H1 (cell line): ENCODE measurements around the gene TLCD3B. TPM values are rescaled to one million over a fixed set of nuclear protein-coding genes. Genes with fewer than 3 reads are reported as not detected.

Source experiments
- CTCF ChIA-PET: fragments of 300-600 bp; sonication (Branson Sonifier 250); formaldehyde crosslinking; loops from one replicate; lab custom pipeline; 2021; ENCODE audit not compliant: partially characterized antibody; lab: Charles Lee
- POLR2A ChIA-PET: fragments of 300-600 bp; sonication (Branson Sonifier 250); formaldehyde crosslinking; loops from one replicate; lab custom pipeline; 2021; ENCODE audit warnings: inconsistent platforms; ENCODE audit not compliant: partially characterized antibody; lab: Charles Lee
- DNase-seq, 2 experiments: peaks; one replicate each; pipeline versions ENCODE4 v3.0.0 to v3.0.0-alpha.2; 2010 to 2022; ENCODE audit warnings: low spot score in 2 of 2, low read depth in 1 of 2, mixed read lengths in 1 of 2
- FAIRE-seq: peaks from 2 replicates; lab custom pipeline; 2011; peaks lifted over from hg19 to GRCh38; lab: Jason Lieb, UNC
- H2AFZ ChIP-seq: 2 replicates; pipeline ENCODE4 v1.8.1; 2012; ENCODE audit warnings: low read length, inconsistent platforms
- H2AK5ac ChIP-seq: 2 replicates; pipeline ENCODE4 v1.6.1; 2013; ENCODE audit warnings: low read depth, low read length
- H2BK120ac ChIP-seq: replicated peaks from 2 replicates; pipeline ENCODE3; 2013; ENCODE audit warnings: low read depth, low read length, inconsistent platforms
- H2BK12ac ChIP-seq: 2 replicates; pipeline ENCODE4 v1.6.1; 2013; ENCODE audit warnings: low read depth, low read length
- H2BK15ac ChIP-seq: 2 replicates; pipeline ENCODE4 v1.6.1; 2013; ENCODE audit warnings: low read length
- H2BK20ac ChIP-seq: 2 replicates; pipeline ENCODE4 v1.6.1; 2013; ENCODE audit warnings: low read length
- H2BK5ac ChIP-seq: 2 replicates; pipeline ENCODE4 v1.6.1; 2013; ENCODE audit warnings: low read depth, low read length
- H3K14ac ChIP-seq: 2 replicates; pipeline ENCODE4 v1.6.1; 2013; ENCODE audit warnings: inconsistent platforms; ENCODE audit not compliant: insufficient read length
- H3K18ac ChIP-seq: 2 replicates; pipeline ENCODE4 v1.6.1; 2013; ENCODE audit warnings: low read length; ENCODE audit errors: extremely low read depth
- H3K23ac ChIP-seq: 2 replicates; pipeline ENCODE4 v1.6.1; 2013; ENCODE audit warnings: inconsistent platforms; ENCODE audit not compliant: insufficient read length
- H3K23me2 ChIP-seq: 2 replicates; pipeline ENCODE4 v1.6.1; 2013; ENCODE audit warnings: low read depth, low read length
- H3K27ac ChIP-seq: 2 replicates; pipeline ENCODE4 v1.6.1; 2011; ENCODE audit warnings: low read depth, low read length, inconsistent platforms
- H3K27me3 ChIP-seq, 4 experiments: replicated peaks in 1 of 4; 1 replicate in 1 of 4; 2 replicates in 3 of 4; pipeline versions ENCODE4 v1.6.1 to v1.8.1; 2011 to 2013; ENCODE audit warnings: low read length in 3 of 4, mild to moderate bottlenecking in 3 of 4, inconsistent platforms in 2 of 4, mixed read lengths in 2 of 4, moderate library complexity in 1 of 4; ENCODE audit not compliant: control insufficient read depth in 3 of 4, insufficient read depth in 3 of 4; ENCODE audit errors: extremely low read depth in 1 of 4
- H3K36me3 ChIP-seq, 4 experiments: 2 replicates each; pipeline versions ENCODE4 v1.6.1 to v1.8.1; 2011 to 2013; ENCODE audit warnings: mild to moderate bottlenecking in 4 of 4, low read length in 3 of 4, moderate library complexity in 2 of 4, control low read depth in 1 of 4, inconsistent platforms in 1 of 4; ENCODE audit not compliant: insufficient read depth in 4 of 4, control insufficient read depth in 2 of 4
- H3K4ac ChIP-seq: replicated peaks from 2 replicates; pipeline ENCODE3; 2013; ENCODE audit warnings: low read length, low read depth, mixed read lengths, inconsistent platforms; ENCODE audit not compliant: insufficient read length
- H3K4me1 ChIP-seq, 4 experiments: replicated peaks in 1 of 4; 1 replicate in 1 of 4; 2 replicates in 3 of 4; pipeline versions ENCODE4 v1.6.1 to v1.8.1; 2011 to 2013; ENCODE audit warnings: low read length in 3 of 4, inconsistent platforms in 2 of 4, mixed read lengths in 1 of 4; ENCODE audit not compliant: insufficient read depth in 4 of 4, control insufficient read depth in 3 of 4
- H3K4me2 ChIP-seq, 2 experiments: 2 replicates each; pipeline versions ENCODE4 v1.6.1 to v1.8.1; 2011 to 2013; ENCODE audit warnings: low read depth in 2 of 2, low read length in 2 of 2, control low read depth in 1 of 2, inconsistent platforms in 1 of 2, mild to moderate bottlenecking in 1 of 2; ENCODE audit not compliant: insufficient read depth in 1 of 2
- H3K4me3 ChIP-seq, 4 experiments: fragments of 200-600, 300-600 bp in 1 of 4; sonication (generic), shearing (Covaris generic), sonication (Bioruptor Twin) in 1 of 4; 2 replicates each; pipeline versions ENCODE4 v1.5.1 to v1.8.1; 2011 to 2016; ENCODE audit warnings: low read length in 4 of 4, low read depth in 3 of 4, control low read depth in 2 of 4, inconsistent platforms in 2 of 4, mild to moderate bottlenecking in 2 of 4, mixed read lengths in 1 of 4, moderate library complexity in 1 of 4; ENCODE audit not compliant: insufficient read depth in 2 of 4; ENCODE audit errors: extremely low read depth in 1 of 4
- H3K56ac ChIP-seq: replicated peaks from 2 replicates; pipeline ENCODE3; 2013; ENCODE audit warnings: low read depth, mild to moderate bottlenecking, mixed read lengths, low read length, inconsistent platforms; ENCODE audit not compliant: insufficient read length
- H3K79me1 ChIP-seq: 2 replicates; pipeline ENCODE4 v1.6.1; 2013; ENCODE audit warnings: low read depth, low read length, control low read depth
- H3K79me2 ChIP-seq, 2 experiments: 2 replicates each; pipeline versions ENCODE4 v1.6.1 to v1.8.1; 2012 to 2013; ENCODE audit warnings: low read length in 2 of 2, mild to moderate bottlenecking in 2 of 2, inconsistent platforms in 1 of 2; ENCODE audit not compliant: insufficient read depth in 2 of 2, control insufficient read depth in 1 of 2
- H3K9ac ChIP-seq, 4 experiments: replicated peaks in 1 of 4; 1 replicate in 1 of 4; 2 replicates in 3 of 4; pipeline versions ENCODE4 v1.6.1 to v1.8.1; 2011 to 2013; ENCODE audit warnings: low read depth in 3 of 4, low read length in 3 of 4, control low read depth in 2 of 4, mild to moderate bottlenecking in 2 of 4, moderate library complexity in 2 of 4, inconsistent platforms in 1 of 4; ENCODE audit errors: extremely low read depth in 1 of 4
- H3K9me3 ChIP-seq, 2 experiments: 2 replicates each; pipeline versions ENCODE4 v1.6.1 to v1.8.1; 2012 to 2013; ENCODE audit warnings: mild to moderate bottlenecking in 2 of 2, moderate library complexity in 2 of 2, control low read depth in 1 of 2, inconsistent platforms in 1 of 2, low read depth in 1 of 2, low read length in 1 of 2, mixed read lengths in 1 of 2; ENCODE audit not compliant: insufficient read depth in 2 of 2
- H4K20me1 ChIP-seq, 2 experiments: replicated peaks in 1 of 2; 2 replicates each; pipeline versions ENCODE3 to v1.8.1; 2011 to 2013; ENCODE audit warnings: inconsistent platforms in 2 of 2, low read length in 2 of 2, mild to moderate bottlenecking in 1 of 2; ENCODE audit not compliant: insufficient read depth in 2 of 2, control insufficient read depth in 1 of 2
- H4K5ac ChIP-seq: 2 replicates; pipeline ENCODE4 v1.6.1; 2013; ENCODE audit warnings: low read length, low read depth, mixed read lengths, inconsistent platforms; ENCODE audit not compliant: insufficient read length
- H4K8ac ChIP-seq: 2 replicates; pipeline ENCODE4 v1.8.0; 2013; ENCODE audit warnings: mild to moderate bottlenecking, moderate library complexity, low read length, inconsistent platforms; ENCODE audit not compliant: insufficient read depth; ENCODE audit errors: extremely low read depth
- H4K91ac ChIP-seq: replicated peaks from 2 replicates; pipeline ENCODE3; 2013; ENCODE audit warnings: low read length, mixed read lengths, inconsistent platforms; ENCODE audit not compliant: insufficient read length
- CEBPB ChIP-seq: IDR thresholded peaks from 2 replicates; pipeline ENCODE4 v1.6.1; 2012; ENCODE audit warnings: low read depth, low read length
- CHD2 ChIP-seq: IDR thresholded peaks from 2 replicates; pipeline ENCODE4 v1.6.1; 2012; ENCODE audit warnings: low read length, improper control_type of control experiment
- EZH2 ChIP-seq: fragments of 200-600 bp; sonication (generic); IDR thresholded peaks from 2 replicates; pipeline ENCODE4 v1.7.1; 2012; ENCODE audit warnings: low read depth, mild to moderate bottlenecking, moderate library complexity, low read length, inconsistent platforms; ENCODE audit not compliant: severe bottlenecking
- POLR2A ChIP-seq, 2 experiments: IDR thresholded peaks; 1 replicate in 1 of 2; 2 replicates in 1 of 2; pipeline ENCODE4 v1.6.1; 2011; ENCODE audit warnings: low read depth in 2 of 2, low read length in 2 of 2, mild to moderate bottlenecking in 2 of 2; ENCODE audit errors: control extremely low read depth in 1 of 2
- RNF2 ChIP-seq: fragments of 200-900, 300-1000 bp; sonication (generic); IDR thresholded peaks from 2 replicates; pipeline ENCODE4 v1.7.1; 2016; ENCODE audit warnings: borderline replicate concordance, low read depth, mild to moderate bottlenecking, antibody characterized with exemption, low read length; ENCODE audit not compliant: poor library complexity, severe bottlenecking; ENCODE audit errors: missing control alignments
- SIX5 ChIP-seq: IDR thresholded peaks from 2 replicates; pipeline ENCODE4 v1.6.1; 2011; ENCODE audit warnings: mild to moderate bottlenecking, low read depth, low read length
- SP4 ChIP-seq: IDR thresholded peaks from 2 replicates; pipeline ENCODE4 v1.6.1; 2012; ENCODE audit warnings: low read length, inconsistent platforms
- TCF12 ChIP-seq: IDR thresholded peaks from 2 replicates; pipeline ENCODE4 v1.6.1; 2011; ENCODE audit warnings: low read depth, mild to moderate bottlenecking, low read length
- YY1 ChIP-seq: IDR thresholded peaks from 2 replicates; pipeline ENCODE4 v1.6.1; 2011; ENCODE audit warnings: low read depth, mild to moderate bottlenecking, low read length
- WGBS, 2 experiments: shearing (Covaris generic) in 1 of 2; methylation state at CpG; one replicate each; pipeline versions ENCODE4 v1.1.6 to v1.1.7; 2013 to 2015; ENCODE audit warnings: low lambda C conversion rate in 2 of 2, mixed read lengths in 2 of 2, inconsistent platforms in 1 of 2, low coverage in 1 of 2, missing lambda C conversion rate in 1 of 2; ENCODE audit not compliant: insufficient replicate concordance in 2 of 2, insufficient coverage in 1 of 2, insufficient read length in 1 of 2; ENCODE audit errors: extremely low coverage in 1 of 2, missing lambda C conversion rate in 1 of 2; 5-methylcytosine and 5-hydroxymethylcytosine counted together
- polyA plus RNA-seq, 7 experiments: library from polyadenylated mRNA; depleted of rRNA in 3 of 7; stranded (reverse) in 5 of 7; unstranded in 2 of 7; fragments of >200 nt in 5 of 7; fragments of 200-250 nt in 2 of 7; gene quantifications; 1 replicate in 5 of 7; 2 replicates in 1 of 7; 4 replicates in 1 of 7; pipeline versions ENCODE4 v1.2.1 to v1.2.3, GENCODE V29; 2011 to 2013; ENCODE audit warnings: missing spikeins in 2 of 7, mixed read lengths in 2 of 7
- total RNA-seq: library from RNA; stranded (reverse); fragmentation: NEBNext Ultra II Directional; extraction: Animal tissue kit (Norgen Biotek cat#: 25700); gene quantifications from 2 replicates; pipeline ENCODE4 v1.2.1, GENCODE V29; 2021
- TF ChIP-seq, protein P1 (sequence below): IDR thresholded peaks from 2 replicates; pipeline ENCODE4 v1.6.1; 2011; ENCODE audit warnings: low read depth, mild to moderate bottlenecking, low read length; ENCODE audit not compliant: insufficient read depth
- TF ChIP-seq, protein P2 (sequence below): IDR thresholded peaks from 2 replicates; pipeline ENCODE4 v1.6.1; 2011; ENCODE audit warnings: low read length, improper control_type of control experiment

Gene TLCD3B
- total and polyA plus RNA-seq, 2 of the 8 experiments (the other 6 are each of a cell fraction or from before 2014, with no cell fraction given) = 15.2 to 26.9 TPM

DNA sequence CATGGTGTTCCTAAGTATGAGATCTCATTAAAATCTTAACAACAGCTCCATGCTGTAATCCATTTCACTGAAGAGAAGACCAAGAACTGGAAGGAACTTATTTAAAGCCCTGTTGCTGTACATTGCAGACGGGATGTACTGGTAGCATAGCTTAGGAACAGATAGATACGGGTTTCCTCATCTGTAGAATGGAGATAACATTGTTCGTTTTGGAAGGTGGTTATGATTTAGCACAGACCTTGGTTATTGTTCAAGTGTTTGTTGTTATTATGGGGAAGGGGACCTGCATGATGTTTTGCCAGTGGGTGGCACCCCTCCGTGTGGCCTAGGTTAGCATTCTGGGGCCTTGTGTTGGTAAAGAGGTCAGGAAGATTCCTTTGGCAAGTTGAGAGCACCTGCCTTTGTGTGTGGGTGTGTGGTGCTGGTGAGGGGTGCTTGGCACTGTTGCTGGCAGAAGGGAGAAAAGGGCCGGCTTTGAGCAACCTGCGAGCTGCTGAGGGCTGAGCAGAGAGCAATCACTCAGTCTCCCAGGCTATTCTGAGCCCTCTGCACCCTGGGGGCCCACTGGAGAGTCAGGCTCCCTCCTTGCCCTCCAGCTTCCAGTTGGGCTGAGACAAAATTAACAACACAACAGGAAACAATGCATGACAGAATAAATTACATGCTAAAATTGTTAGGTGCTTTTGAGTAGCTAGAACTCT is 55.1 kb downstream of the TLCD3B start:
- Histone ChIP-seq H3K27me3 (peaks cover 2 to 10% (median 9%) of the 10 kb centered on the region in 4 experiments), H2AFZ (no peak overlapping the region), H3K23ac (no peak overlapping the region), H3K79me1 (peaks cover 25% of the 10 kb centered on the region), H3K4me3 (peak overlapping the region in 1 of 4 experiments; percentile 90; a peak in 4 of 8 replicates), H3K79me2 (peaks cover 9 to 34% of the 10 kb centered on the region in 2 experiments), H2BK120ac (no peak overlapping the region), H4K8ac (no peak overlapping the region), H3K18ac (no peak overlapping the region), H3K56ac (no peak overlapping the region), H3K23me2 (peaks cover 7% of the 10 kb centered on the region; the same call in 1 of the 2 replicates), H3K9ac (peak overlapping the region in 1 of 4 experiments; percentile 47; a peak in 1 of 7 replicates), H3K27ac (no peak overlapping the region), H2AK5ac (no peak overlapping the region), H3K4me2 (peak overlapping the region; percentile 72 to 85), H3K14ac (no peak overlapping the region), H2BK12ac (no peak overlapping the region), H3K4me1 (peaks cover 4 to 20% (median 7%) of the 10 kb centered on the region in 4 experiments), H3K36me3 (peaks cover 10 to 41% (median 30%) of the 10 kb centered on the region in 4 experiments), H4K91ac (no peak overlapping the region), H4K5ac (no peak overlapping the region), H4K20me1 (peaks cover 4 to 18% of the 10 kb centered on the region in 2 experiments), H3K4ac (no peak overlapping the region), H3K9me3 (peaks cover 11% of the 10 kb centered on the region in 2 experiments), H2BK20ac (no peak overlapping the region), H2BK15ac (no peak overlapping the region; the same call in 1 of the 2 replicates), H2BK5ac (0 out of 2 replicates have a peak overlapping the region, but pooled peaks have one; percentile 52)
- WGBS, 2 experiments = 52% methylated on average over 6 of the region's 6 CpGs; no CpG with 5 or more reads in 1 of the 2 experiments
- ChIA-PET POLR2A (interaction anchor here (0.8 to 1.9 kb wide), 8 partner anchors 9 to 76 kb away, joined by 3 to 11 read pairs (median 4); partner anchors contain the start of genes ASPHD1, KCTD13 and TLCD3B), CTCF (interaction anchor here (0.6 to 4.4 kb wide), 13 partner anchors 9 to 157 kb away, joined by 3 to 19 read pairs (median 4); no protein-coding TSS in a partner anchor)
- DNase-seq = no peak
- no peak for FAIRE-seq
- TF ChIP-seq RNF2 = no peak
- TF ChIP-seq TCF12 = no peak
- TF ChIP-seq, protein P1, sequence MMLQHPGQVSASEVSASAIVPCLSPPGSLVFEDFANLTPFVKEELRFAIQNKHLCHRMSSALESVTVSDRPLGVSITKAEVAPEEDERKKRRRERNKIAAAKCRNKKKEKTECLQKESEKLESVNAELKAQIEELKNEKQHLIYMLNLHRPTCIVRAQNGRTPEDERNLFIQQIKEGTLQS = no peak
- TF ChIP-seq, protein P2, sequence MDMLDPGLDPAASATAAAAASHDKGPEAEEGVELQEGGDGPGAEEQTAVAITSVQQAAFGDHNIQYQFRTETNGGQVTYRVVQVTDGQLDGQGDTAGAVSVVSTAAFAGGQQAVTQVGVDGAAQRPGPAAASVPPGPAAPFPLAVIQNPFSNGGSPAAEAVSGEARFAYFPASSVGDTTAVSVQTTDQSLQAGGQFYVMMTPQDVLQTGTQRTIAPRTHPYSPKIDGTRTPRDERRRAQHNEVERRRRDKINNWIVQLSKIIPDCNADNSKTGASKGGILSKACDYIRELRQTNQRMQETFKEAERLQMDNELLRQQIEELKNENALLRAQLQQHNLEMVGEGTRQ = no peak
- TF ChIP-seq CHD2 = no peak
- TF ChIP-seq SP4 = no peak
- no peak for TF ChIP-seq EZH2
- TF ChIP-seq CEBPB = no peak
- no peak for TF ChIP-seq SIX5
- no peak for TF ChIP-seq YY1
- TF ChIP-seq POLR2A (IDR thresholded peaks at IDR 0.05; ENCODE audit: control extremely low read depth in 1 of 2, low read depth in 2 of 2, low read length in 2 of 2) = no peak
